GM12878 (cell line): ENCODE data around the gene ZBTB24. TPM values are rescaled to one million over a fixed set of nuclear protein-coding genes. Genes with fewer than 3 reads are reported as not detected.
A peak's percentile ranks its signal among the peaks of the same experiment; 100 is the strongest.

Experiments used
- BMI1 ChIP-seq: fragments of 450-650 bp; IDR thresholded peaks from 2 replicates; pipeline ENCODE4 v1.6.1; 2016; ENCODE audit warnings: mild to moderate bottlenecking, moderate library complexity, borderline replicate concordance
- BRCA1 ChIP-seq: IDR thresholded peaks from 2 replicates; pipeline ENCODE4 v1.6.1; 2011; ENCODE audit warnings: low read depth, low read length, improper control_type of control experiment
- CHD1 ChIP-seq: IDR thresholded peaks from 2 replicates; pipeline ENCODE4 v1.6.1; 2012; ENCODE audit warnings: low read depth, low read length, improper control_type of control experiment
- ESRRA ChIP-seq: IDR thresholded peaks from 2 replicates; pipeline ENCODE4 v1.6.1; 2012; ENCODE audit warnings: mild to moderate bottlenecking, low read length, improper control_type of control experiment
- ETV6 ChIP-seq, 2 experiments: fragments of 450-650 bp in 1 of 2; IDR thresholded peaks in 1 of 2; conservative IDR thresholded peaks in 1 of 2; 2 replicates each; pipeline ENCODE4 v1.6.1; 2014; ENCODE audit warnings: antibody characterized with exemption in 1 of 2, borderline replicate concordance in 1 of 2, low read depth in 1 of 2, mild to moderate bottlenecking in 1 of 2, moderate library complexity in 1 of 2
- IRF4 ChIP-seq: IDR thresholded peaks from 2 replicates; pipeline ENCODE4 v1.6.1; 2011; ENCODE audit warnings: low read depth, low read length
- JUND ChIP-seq: IDR thresholded peaks from 2 replicates; pipeline ENCODE4 v1.6.1; 2012; ENCODE audit warnings: low read depth, mild to moderate bottlenecking, low read length, improper control_type of control experiment, moderate library complexity
- NR2F1 ChIP-seq: fragments of 450-650 bp; conservative IDR thresholded peaks from 2 replicates; pipeline ENCODE4 v1.6.1; 2017; ENCODE audit warnings: mild to moderate bottlenecking
- POLR2AphosphoS2 ChIP-seq: IDR thresholded peaks from 2 replicates; pipeline ENCODE4 v1.6.1; 2011; ENCODE audit warnings: low read depth, mild to moderate bottlenecking, low read length, improper control_type of control experiment, moderate library complexity
- RB1 ChIP-seq: fragments of 450-650 bp; formaldehyde crosslinking; IDR thresholded peaks from 2 replicates; pipeline ENCODE4 v1.6.1; 2017; ENCODE audit warnings: mild to moderate bottlenecking, borderline replicate concordance
- SIX5 ChIP-seq: IDR thresholded peaks from 2 replicates; pipeline ENCODE4 v1.6.1; 2011; ENCODE audit warnings: mild to moderate bottlenecking, low read depth, low read length, moderate library complexity; ENCODE audit not compliant: severe bottlenecking
- SMC3 ChIP-seq: IDR thresholded peaks from 2 replicates; pipeline ENCODE4 v1.6.1; 2011; ENCODE audit warnings: low read length, improper control_type of control experiment, borderline replicate concordance
- SP1 ChIP-seq: IDR thresholded peaks from one replicate; pipeline ENCODE4 v1.6.1; 2011; ENCODE audit warnings: low read depth, low read length
- YBX1 ChIP-seq: fragments of 450-650 bp; IDR thresholded peaks from 2 replicates; pipeline ENCODE4 v1.6.1; 2016; ENCODE audit warnings: antibody characterized with exemption
- ZNF207 ChIP-seq: fragments of 450-650 bp; IDR thresholded peaks from 2 replicates; pipeline ENCODE4 v1.6.1; 2014; ENCODE audit warnings: antibody characterized with exemption, mild to moderate bottlenecking, borderline replicate concordance
- polyA plus RNA-seq, 11 experiments: library from polyadenylated mRNA; depleted of rRNA in 4 of 11; unstranded in 6 of 11; stranded (reverse) in 5 of 11; fragments of >200 nt; fragmentation: Nextera tagmentation in 4 of 11; fragmentation: Illumina TruSeq in 1 of 11; extraction: Ambion mirVana in 4 of 11; extraction: Trizol in 1 of 11; gene quantifications; 1 replicate in 1 of 11; 2 replicates in 10 of 11; pipeline versions ENCODE4 v1.2.1 to v1.2.3, GENCODE V29; 2011 to 2016; ENCODE audit warnings: inconsistent platforms in 2 of 11, missing spikeins in 2 of 11, low read depth in 1 of 11
- total RNA-seq, 4 experiments: library from RNA; depleted of rRNA in 3 of 4; stranded (reverse); fragments of >200 nt in 3 of 4; fragmentation: Illumina TruSeq in 1 of 4; extraction: Trizol in 1 of 4; gene quantifications; 2 replicates each; pipeline versions ENCODE4 v1.2.1 to v1.2.3, GENCODE V29; 2013 to 2021
- TF ChIP-seq, protein P1 (sequence below): fragments of 450-650 bp; IDR thresholded peaks from 2 replicates; pipeline ENCODE4 v1.6.1; 2017; ENCODE audit warnings: mild to moderate bottlenecking, low read depth, inconsistent platforms; ENCODE audit not compliant: poor library complexity, severe bottlenecking
- TF ChIP-seq, protein P2 (sequence below): fragments of 450-650 bp; formaldehyde crosslinking; IDR thresholded peaks from 2 replicates; pipeline ENCODE4 v1.4.0; 2020; ENCODE audit warnings: mild to moderate bottlenecking, moderate library complexity
- TF ChIP-seq, protein P3 (sequence below): IDR thresholded peaks from 2 replicates; pipeline ENCODE4 v1.6.1; 2011; ENCODE audit warnings: low read depth, low read length, improper control_type of control experiment, borderline replicate concordance
- TF ChIP-seq, protein P4 (sequence below): fragments of 450-650 bp; formaldehyde crosslinking; IDR thresholded peaks from 2 replicates; pipeline ENCODE4 v1.5.0; 2022; ENCODE audit warnings: mild to moderate bottlenecking, missing genetic modification characterization

Gene ZBTB24
- total and polyA plus RNA-seq, 10 of the 15 experiments (the other 5 are each of a cell fraction or from before 2014, with no cell fraction given) = 2.9 to 17.7 (median 8.5) TPM

DNA sequence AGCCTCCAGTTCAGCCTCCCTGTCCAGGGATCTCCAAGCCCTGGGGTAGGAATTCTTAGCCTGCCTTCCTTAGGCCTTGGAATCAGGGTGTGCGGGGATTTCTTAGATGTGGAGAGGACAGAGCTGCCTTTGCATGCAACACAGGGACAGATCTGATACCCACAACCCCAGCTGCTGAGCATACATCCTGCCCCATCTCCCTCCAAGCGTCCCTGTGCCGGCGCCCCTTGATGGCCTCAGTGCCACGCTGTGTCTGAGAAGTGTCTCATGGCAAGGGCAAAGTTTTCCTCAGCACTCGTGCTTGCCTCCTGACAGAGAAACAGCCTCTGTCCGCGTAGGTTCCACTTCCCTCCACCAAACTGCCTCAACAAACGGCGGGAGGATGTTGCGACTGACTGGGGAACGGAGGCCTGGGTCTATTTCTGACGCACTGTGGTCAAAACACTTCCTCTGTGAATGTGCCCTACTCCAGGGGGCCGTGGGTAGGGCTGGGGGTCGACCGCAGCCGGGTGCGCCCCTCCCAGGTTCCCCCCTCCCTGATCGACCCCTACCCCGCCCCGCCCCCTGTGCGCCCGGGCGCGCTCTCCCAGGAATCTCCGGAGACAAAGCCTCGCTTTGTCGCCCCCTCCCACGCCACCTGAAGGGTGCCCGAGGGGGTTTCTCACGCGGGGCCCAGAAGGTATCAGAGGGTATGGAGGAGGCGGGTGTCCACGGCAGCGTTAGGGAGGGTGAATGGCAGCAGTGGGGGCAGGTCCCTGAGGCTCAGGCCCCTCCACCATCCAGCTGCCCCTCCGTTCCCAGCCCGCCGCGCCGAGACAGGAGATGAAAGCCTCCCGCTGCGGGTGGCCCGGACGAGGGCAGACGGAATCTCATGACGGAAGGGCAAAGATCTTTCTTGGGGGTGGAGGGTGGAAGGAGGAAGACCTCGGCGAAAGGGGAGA, 28.3 kb downstream of the ZBTB24 start (continued):
- TF ChIP-seq BRCA1 (no peak), BMI1 (no peak), RB1 (peak; percentile 76), POLR2AphosphoS2 (0 out of 2 replicates have a peak, but pooled peaks have one; percentile 21), ESRRA (no peak), SP1 (peak; percentile 74), YBX1 (no peak), SIX5 (no peak), CHD1 (no peak), ZNF207 (no peak), IRF4 (peak; percentile 48; the same call in 1 of the 2 replicates), JUND (no peak), NR2F1 (no peak; the same call in 1 of the 2 replicates), SMC3 (no peak; the same call in 1 of the 2 replicates), ETV6 (conservative IDR thresholded peaks at IDR 0.05 in 1 of 2, IDR thresholded peaks at IDR 0.05 in 1 of 2; ENCODE audit: borderline replicate concordance in 1 of 2, low read depth in 1 of 2) (no peak)
- TF ChIP-seq, protein P1, sequence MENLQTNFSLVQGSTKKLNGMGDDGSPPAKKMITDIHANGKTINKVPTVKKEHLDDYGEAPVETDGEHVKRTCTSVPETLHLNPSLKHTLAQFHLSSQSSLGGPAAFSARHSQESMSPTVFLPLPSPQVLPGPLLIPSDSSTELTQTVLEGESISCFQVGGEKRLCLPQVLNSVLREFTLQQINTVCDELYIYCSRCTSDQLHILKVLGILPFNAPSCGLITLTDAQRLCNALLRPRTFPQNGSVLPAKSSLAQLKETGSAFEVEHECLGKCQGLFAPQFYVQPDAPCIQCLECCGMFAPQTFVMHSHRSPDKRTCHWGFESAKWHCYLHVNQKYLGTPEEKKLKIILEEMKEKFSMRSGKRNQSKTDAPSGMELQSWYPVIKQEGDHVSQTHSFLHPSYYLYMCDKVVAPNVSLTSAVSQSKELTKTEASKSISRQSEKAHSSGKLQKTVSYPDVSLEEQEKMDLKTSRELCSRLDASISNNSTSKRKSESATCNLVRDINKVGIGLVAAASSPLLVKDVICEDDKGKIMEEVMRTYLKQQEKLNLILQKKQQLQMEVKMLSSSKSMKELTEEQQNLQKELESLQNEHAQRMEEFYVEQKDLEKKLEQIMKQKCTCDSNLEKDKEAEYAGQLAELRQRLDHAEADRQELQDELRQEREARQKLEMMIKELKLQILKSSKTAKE = no peak
- TF ChIP-seq, protein P2, sequence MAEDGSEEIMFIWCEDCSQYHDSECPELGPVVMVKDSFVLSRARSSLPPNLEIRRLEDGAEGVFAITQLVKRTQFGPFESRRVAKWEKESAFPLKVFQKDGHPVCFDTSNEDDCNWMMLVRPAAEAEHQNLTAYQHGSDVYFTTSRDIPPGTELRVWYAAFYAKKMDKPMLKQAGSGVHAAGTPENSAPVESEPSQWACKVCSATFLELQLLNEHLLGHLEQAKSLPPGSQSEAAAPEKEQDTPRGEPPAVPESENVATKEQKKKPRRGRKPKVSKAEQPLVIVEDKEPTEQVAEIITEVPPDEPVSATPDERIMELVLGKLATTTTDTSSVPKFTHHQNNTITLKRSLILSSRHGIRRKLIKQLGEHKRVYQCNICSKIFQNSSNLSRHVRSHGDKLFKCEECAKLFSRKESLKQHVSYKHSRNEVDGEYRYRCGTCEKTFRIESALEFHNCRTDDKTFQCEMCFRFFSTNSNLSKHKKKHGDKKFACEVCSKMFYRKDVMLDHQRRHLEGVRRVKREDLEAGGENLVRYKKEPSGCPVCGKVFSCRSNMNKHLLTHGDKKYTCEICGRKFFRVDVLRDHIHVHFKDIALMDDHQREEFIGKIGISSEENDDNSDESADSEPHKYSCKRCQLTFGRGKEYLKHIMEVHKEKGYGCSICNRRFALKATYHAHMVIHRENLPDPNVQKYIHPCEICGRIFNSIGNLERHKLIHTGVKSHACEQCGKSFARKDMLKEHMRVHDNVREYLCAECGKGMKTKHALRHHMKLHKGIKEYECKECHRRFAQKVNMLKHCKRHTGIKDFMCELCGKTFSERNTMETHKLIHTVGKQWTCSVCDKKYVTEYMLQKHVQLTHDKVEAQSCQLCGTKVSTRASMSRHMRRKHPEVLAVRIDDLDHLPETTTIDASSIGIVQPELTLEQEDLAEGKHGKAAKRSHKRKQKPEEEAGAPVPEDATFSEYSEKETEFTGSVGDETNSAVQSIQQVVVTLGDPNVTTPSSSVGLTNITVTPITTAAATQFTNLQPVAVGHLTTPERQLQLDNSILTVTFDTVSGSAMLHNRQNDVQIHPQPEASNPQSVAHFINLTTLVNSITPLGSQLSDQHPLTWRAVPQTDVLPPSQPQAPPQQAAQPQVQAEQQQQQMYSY (CRISPR knock-in tag) = no peak
- TF ChIP-seq, protein P3, sequence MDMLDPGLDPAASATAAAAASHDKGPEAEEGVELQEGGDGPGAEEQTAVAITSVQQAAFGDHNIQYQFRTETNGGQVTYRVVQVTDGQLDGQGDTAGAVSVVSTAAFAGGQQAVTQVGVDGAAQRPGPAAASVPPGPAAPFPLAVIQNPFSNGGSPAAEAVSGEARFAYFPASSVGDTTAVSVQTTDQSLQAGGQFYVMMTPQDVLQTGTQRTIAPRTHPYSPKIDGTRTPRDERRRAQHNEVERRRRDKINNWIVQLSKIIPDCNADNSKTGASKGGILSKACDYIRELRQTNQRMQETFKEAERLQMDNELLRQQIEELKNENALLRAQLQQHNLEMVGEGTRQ = no peak
- TF ChIP-seq, protein P4, sequence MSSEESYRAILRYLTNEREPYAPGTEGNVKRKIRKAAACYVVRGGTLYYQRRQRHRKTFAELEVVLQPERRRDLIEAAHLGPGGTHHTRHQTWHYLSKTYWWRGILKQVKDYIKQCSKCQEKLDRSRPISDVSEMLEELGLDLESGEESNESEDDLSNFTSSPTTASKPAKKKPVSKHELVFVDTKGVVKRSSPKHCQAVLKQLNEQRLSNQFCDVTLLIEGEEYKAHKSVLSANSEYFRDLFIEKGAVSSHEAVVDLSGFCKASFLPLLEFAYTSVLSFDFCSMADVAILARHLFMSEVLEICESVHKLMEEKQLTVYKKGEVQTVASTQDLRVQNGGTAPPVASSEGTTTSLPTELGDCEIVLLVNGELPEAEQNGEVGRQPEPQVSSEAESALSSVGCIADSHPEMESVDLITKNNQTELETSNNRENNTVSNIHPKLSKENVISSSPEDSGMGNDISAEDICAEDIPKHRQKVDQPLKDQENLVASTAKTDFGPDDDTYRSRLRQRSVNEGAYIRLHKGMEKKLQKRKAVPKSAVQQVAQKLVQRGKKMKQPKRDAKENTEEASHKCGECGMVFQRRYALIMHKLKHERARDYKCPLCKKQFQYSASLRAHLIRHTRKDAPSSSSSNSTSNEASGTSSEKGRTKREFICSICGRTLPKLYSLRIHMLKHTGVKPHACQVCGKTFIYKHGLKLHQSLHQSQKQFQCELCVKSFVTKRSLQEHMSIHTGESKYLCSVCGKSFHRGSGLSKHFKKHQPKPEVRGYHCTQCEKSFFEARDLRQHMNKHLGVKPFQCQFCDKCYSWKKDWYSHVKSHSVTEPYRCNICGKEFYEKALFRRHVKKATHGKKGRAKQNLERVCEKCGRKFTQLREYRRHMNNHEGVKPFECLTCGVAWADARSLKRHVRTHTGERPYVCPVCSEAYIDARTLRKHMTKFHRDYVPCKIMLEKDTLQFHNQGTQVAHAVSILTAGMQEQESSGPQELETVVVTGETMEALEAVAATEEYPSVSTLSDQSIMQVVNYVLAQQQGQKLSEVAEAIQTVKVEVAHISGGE (CRISPR knock-in tag) = no peak
